NCI-H2107 treated with DMSO at 0.1 percent for 48 hours (cell line): Measurements from ENCODE around the gene SLC4A2.
A peak's percentile ranks its signal among the peaks of the same experiment; 100 is the strongest.

Source experiments
- DNase-seq: peaks from one replicate; lab custom pipeline; 2025; ENCODE audit not compliant: unreplicated experiment; lab: John Stamatoyannopoulos, UW

Gene SLC4A2

GRCh38 chr7:151078233-151079040 lies 19.0 kb downstream of the SLC4A2 start:
- no peak for DNase-seq

DNA sequence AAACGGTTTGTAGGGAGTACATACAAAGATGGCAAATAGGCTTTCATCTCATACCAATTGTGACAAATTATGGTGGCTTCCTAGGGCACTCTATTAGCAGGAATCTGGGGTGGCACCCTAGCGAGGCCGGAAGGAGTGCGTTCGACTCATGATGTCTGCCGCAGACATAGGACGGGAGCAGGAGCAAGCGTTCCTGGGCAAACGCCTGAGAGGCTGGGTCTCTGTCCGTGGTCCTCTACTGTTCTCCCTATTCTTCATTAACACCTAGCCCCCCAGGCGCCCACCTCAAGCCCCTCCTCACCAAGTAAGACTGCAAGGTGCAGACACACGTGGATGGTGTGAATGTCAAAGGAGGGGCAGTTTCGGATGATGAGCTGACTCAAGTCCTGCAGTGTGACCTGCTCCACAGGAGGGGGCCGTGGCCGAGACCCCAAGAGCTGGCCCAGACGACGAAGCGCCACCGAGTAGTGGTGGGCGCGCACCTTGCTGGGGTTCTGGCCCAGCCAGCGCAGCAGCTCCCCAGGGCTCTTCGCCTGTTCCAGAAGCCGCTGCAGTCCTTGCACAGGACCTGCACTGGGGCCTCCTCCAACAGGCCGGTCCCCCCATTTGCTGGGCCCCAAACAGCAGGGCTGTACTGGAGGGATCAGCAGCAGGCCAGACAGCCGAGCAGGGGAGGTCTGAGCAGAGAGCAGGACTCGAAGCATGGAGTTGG lies 20.0 kb downstream of the SLC4A2 start:
- DNase-seq: no peak

- DNase-seq: no peak
Measured at GRCh38 chr7:151080067-151080521, 20.7 kb downstream of the SLC4A2 start.

DNA sequence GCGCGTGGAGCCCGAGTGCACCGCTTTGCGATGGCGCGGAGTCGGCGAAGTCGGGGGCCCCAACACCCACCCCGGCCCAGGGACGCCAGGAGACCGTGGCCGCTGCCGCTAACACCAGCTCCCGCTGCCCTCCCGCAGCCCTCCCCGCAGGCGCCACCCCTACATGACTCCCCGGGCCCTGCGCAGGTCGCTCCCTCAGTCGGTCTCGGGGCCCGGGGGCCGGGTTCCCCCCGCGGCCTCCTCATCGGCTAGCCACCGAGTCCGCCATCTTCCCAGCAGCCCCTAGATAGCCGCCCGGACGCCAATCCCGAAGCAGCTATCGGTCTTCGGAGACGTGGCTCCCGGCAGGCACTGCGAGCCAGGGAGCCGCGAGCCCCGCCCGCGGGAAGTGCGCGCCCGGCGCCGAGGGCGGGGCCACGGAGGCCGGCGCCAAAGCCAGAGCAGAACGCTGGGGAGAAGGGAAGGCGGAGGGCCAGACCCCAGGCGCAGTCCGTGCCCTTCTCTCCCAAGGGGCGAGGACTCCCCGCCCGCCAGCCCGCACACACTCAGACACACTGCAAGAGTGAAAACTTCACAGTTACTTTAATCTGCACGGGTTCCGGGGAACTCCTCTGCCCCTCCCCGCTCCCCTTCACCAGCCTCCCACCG lies 21.3 kb downstream of the SLC4A2 start, which contains the start of gene FASTK:
FASTK (minus strand) TSS at position 288 of the 648 bp plus-strand sequence; CDS start at position 245, 43 bp downstream.
- peak; percentile 77 for DNase-seq

DNA sequence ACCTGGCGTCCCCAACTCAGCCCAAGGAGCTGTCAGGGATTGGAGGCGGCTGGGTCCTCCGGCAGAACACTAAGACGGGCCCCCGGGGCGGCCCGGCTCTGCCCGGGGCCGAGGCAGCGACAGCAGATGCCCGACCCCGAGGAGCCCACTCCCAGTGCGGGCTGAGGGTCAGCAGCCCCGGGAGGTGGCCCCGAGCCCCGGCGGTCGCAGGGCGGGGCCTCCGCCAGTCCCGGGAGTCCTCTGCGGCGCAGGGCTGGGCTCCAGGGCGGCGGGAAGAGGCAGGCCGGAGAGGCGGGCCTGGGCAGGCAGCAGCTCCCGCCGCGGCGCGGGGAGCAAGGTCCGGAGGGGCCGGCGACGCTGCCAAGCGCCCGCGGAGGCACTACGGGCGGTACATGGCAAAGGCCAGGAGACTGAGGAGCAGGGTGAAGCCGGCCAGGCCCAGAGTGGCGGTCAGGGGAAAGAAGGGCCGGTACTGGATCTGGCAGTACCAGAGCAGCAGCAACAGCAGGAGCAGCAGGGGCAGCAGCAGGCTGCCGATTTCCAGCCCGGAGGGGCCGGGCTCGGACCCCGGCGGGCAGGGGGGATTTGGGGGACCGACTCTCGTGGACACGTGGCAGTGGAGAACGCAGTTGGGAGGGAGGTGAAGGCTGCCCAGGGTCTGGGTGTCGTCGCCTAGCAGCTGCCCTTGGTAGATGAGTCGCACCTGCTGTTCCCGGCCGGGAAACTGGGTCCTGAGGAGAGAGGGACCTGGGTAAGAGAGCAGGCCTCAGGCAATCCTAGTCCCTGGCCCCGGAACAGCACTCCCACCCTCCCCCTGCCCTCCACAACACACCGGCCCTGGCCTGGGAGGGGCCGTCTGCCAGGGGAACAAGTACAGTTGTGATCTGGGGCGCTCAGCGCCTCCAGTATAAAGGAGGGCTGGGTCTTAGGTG lies 22.0 kb downstream of the SLC4A2 start:
- no peak for DNase-seq

DNA sequence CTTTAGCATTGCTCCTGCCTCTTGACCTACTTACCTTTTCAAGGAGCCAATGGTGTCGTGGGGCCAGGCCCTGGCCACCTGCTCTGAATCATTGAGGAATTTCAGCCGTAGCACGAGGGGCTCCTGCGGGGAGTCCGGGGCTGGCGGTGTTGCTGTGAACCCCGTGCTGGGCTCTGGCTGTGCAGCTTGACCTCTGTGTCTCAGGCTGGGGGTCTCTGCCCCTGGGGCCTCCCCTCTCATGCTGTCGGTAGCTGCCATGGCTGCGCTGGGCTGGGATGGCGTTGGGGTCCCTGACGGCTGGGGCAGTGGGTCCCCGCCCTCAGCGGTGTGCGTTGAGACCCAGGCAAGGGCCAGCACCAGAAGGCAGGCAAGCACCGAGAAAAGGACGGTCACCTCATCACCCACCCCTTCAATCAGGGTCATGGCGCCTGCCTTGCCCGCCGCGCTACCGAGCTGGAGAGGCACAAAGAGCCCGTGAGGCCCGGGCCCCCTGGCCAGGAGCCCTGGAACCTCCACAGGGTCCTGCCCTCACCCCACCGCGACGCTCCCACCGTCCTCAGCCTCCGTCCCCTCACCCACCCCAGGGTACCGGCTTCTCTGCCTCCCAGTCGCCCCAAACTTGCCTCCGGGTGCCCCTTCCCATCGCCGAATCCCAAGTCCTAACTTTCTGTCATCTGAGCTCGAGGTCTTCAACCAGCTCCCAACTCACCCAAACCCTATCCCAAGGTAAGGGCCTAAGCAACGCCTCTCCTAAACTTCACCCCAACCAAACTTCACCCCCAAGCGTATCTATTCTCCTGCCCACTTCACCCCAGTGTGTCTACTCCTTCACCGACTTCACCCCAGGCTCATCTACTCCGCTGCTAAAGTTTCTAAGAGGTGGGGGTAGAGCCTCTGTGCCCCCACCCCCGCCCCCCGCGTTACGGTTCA lies 23.0 kb downstream of the SLC4A2 start:
- DNase-seq: no peak

DNA sequence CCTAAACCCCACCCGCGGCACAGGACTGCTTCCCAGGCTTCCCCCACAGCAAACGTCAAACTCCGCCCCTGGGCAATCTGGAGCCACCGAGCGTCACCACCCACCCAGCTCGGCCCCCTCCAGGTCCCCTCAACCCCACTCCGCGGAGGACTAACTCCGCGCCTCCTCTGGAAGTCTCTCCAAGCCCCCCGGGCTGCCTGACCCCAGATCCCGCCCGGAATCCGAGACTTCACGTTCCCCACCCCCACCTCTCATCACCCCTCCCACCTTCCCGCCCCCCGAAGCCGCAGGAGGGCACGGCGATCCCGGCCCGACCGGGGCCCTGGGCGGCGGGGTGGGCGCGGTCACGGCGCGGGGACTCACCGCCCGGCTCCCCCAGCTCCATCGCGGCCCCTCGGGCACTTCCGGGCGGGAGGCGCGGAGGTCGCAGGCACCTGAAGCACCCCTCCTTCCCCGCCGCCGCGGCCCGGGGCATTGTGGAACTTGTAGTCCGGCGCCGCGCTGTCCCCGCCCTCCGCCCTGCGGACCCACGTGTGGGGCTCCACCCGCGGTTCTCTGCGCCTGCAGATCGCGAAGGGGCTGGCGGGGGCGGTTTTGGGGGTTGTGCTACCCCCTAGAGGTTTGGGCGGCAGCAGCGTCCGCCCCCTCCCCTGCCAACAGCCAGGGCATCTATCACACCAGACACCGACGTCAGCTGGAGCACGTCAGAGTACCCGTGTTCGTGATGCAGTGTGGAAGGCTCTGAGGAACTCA lies 23.9 kb downstream of the SLC4A2 start, which contains the start of gene TMUB1:
TMUB1 (minus strand) TSS at position 423 of the 753 bp plus-strand sequence. CDS start 930 bp downstream, outside the sequence.
- DNase-seq: no peak

GRCh38 chr7:151083824-151084160 lies 24.4 kb downstream of the SLC4A2 start:
- no peak for DNase-seq

- DNase-seq: no peak
Measured at GRCh38 chr7:151085329-151085690, 25.9 kb downstream of the SLC4A2 start.

- DNase-seq: peak; percentile 37
Measured at GRCh38 chr7:151085691-151086620, 26.6 kb downstream of the SLC4A2 start, which contains the start of gene AGAP3. TSS of gene AGAP3 (plus strand) at chr7:151086475. CDS start at chr7:151086742, 267 bp downstream.

GRCh38 chr7:151086802-151087244 lies 27.4 kb downstream of the SLC4A2 start:
- DNase-seq: no peak

- no peak for DNase-seq
Measured at GRCh38 chr7:151087245-151088018, 28.0 kb downstream of the SLC4A2 start.

DNA sequence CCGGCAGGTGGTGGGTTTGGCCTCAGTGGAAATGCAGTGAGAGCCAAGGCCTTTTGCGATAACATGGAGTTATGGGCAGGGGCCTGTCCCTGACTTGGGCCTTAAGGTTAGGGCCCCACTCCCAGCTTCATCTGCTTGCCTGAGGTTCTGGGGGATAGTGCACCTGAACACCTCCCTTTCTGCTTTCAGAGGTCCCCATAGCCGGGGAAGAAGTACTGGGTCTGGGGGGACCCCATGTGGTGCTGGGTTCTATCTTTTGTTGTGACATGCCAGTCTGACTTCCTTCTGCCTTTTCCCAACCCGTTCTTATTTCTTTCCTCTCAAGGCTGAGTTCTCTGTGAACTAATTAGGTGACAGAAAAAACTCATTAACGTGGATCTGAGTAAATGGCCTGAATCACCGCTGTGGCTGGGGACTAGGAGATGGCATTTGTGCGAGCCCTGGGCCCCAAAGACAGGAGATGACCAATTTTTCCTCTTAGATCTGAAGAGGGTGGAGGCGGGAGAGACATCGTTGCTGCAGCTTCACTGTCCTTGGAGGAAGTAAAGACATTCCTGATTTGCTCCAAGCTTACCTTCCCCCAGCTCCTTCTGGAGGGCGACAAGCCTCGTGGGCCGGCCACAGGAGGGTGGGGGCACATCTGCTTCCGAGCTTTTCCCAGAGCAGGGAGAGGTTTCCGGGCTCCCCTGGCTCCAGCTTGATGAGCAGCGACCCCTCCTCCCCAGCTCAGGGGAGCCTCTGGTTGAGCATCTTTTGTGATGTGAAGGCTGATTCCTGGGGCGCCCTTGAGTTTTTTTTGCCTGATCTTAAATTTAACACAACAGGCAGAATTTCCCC lies 28.8 kb downstream of the SLC4A2 start:
- DNase-seq: no peak

DNA sequence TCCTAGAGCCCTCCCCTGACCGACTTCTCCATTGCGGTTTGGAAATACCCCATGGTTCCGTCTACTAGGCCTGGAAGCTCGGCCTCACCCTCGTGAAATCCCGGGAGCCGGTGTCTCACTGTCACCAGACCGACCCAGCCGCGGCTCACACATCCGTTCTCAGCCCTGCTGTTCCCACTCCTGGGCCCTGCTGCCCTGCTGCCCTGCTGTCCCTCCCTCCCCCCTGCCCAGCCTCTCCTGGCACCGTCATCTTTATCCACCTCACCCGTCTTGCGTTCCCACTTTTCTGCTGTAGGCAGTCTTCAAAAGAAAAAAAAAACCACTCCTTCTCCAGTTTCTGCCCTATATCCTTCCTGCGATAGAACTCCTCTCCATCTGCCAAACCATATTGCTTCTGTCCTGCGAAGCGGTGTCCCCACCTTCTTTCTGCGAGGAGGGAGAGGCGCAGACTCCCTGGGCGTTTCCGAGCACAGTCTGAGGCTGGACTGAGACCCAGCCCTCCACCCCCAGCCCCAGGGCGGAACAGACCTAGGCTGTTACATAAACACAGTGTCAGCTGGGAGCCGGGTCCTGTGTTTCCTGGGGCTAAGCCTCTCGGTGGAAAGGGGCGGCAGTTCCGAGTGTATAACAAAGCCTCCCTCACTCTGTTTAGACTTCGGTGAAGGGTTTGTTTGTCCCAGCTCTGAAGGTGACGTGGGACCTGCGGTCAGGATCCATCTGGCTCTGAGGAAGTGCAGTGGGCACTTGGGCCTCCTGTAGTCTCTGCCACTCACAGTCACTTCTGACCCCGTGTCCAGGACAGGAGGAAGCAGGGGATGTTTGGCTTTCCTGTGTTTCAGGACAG lies 29.7 kb downstream of the SLC4A2 start:
- no peak for DNase-seq
